ENCODE data around the gene CLASRP.

The CLASRP gene

GRCh38 chr19:45079063-45079910, 40.4 kb downstream of the CLASRP start, which contains the start of gene GEMIN7:
GEMIN7 (plus strand) TSS chr19:45079260; CDS start chr19:45090115, 10,855 bp downstream.
- DNase-seq = peak in 56 of 58 donors; percentile 11 to 85 (median 60)

- DNase-seq = no peak
Measured at GRCh38 chr19:45079911-45080370, 41.1 kb downstream of the CLASRP start.

GRCh38 chr19:45082170-45082569, 43.3 kb downstream of the CLASRP start:
- DNase-seq = no peak

- no peak for DNase-seq
Measured at GRCh38 chr19:45086480-45086879, 47.6 kb downstream of the CLASRP start.

GRCh38 chr19:45087531-45087930, 48.7 kb downstream of the CLASRP start:
- peak in 1 of 58 donors; percentile 5 for DNase-seq

- DNase-seq = no peak
Measured at GRCh38 chr19:45090034-45090433, 51.2 kb downstream of the CLASRP start.

- no peak for DNase-seq
Measured at GRCh38 chr19:45090606-45091005, 51.8 kb downstream of the CLASRP start.

GRCh38 chr19:45091031-45091923, 52.4 kb downstream of the CLASRP start:
- DNase-seq = peak; percentile 83 to 99 (median 98)

GRCh38 chr19:45092747-45093678, 54.2 kb downstream of the CLASRP start, which contains the start of gene PPP1R37:
PPP1R37 (plus strand) TSS chr19:45093179; CDS start chr19:45093326, 147 bp downstream.
- peak; percentile 42 to 94 (median 87) for DNase-seq

GRCh38 chr19:45094137-45094536, 55.3 kb downstream of the CLASRP start:
- DNase-seq = no peak

GRCh38 chr19:45094707-45095106, 55.9 kb downstream of the CLASRP start:
- DNase-seq = no peak

- DNase-seq = no peak
Measured at GRCh38 chr19:45095496-45096413, 56.9 kb downstream of the CLASRP start.

GRCh38 chr19:45096700-45097099, 57.9 kb downstream of the CLASRP start:
- DNase-seq = no peak

- no peak for DNase-seq
Measured at GRCh38 chr19:45097450-45097775, 58.6 kb downstream of the CLASRP start.

GRCh38 chr19:45097776-45098520, 59.1 kb downstream of the CLASRP start:
- DNase-seq = peak in 48 of 58 donors; percentile 24 to 82 (median 52)

- peak in 57 of 58 donors; percentile 31 to 88 (median 71) for DNase-seq
Measured at GRCh38 chr19:45098521-45099466, 59.9 kb downstream of the CLASRP start.

- DNase-seq = peak in 21 of 58 donors; percentile 14 to 64 (median 34)
Measured at GRCh38 chr19:45099467-45100191, 60.8 kb downstream of the CLASRP start.
